Measurements from ENCODE around the gene SLC39A2.
"Not testable (repeated sequence)": the region's sequence is repeated elsewhere in the genome, so short reads cannot be mapped to it uniquely, and the experiment has no call there.

The SLC39A2 gene

DNA sequence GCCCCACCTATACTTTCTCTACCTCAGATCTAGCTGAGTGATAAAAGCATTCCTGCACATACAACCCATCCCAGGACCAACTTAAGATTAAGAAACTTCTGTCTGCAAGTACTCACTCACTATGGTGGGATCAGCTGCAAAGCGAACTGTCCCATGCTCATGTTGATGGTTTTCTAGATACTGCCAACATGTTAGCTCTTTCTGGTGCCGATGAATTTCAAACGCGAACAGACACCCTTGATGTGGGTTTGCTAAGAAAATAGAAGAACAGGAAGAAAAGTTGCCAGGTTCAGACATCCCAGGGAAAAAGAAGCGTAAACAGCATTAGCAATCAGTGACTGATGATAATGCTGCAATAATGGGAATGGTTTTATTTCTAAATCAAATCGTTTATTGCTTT is 1.5 kb upstream of the SLC39A2 start:
- DNase-seq, result no peak

DNA sequence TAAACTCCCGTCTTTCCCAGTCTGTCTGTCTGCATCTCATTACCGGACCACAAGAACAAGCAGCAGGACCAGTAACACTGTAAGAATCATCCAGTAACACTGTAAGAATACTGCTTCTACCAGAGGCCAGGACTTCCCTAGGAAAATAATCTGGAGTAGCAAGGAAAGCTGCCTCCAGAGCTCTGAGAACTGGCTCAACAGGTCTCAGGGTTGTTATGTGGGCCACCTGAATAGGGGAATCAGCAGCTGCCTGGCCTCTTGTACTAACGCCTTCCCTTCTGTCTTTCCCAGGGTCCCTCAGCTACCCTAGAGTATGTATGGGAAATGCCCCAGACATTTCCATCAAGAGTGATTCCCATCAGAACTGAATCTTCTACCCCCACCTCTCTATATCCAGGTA is 954 bp upstream of the SLC39A2 start:
- DNase-seq, result no peak

DNA sequence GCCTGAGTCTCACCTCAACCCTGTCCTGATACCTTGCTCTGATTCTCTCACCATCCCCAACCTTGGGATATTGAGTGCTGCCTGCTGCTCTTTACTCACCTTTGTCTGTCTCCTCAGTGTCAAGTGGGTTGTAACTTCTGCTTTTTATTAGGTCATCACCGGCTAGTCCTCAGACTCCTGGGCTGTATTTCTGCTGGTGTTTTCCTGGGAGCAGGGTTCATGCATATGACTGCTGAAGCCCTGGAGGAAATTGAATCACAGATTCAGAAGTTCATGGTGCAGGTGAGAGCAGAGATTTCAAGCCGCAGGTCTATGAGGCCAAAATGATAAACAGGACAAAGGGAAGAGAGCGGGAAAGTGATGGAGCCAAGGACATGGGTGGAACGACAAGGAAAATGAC is 498 bp downstream of the SLC39A2 start:
- DNase-seq, result no peak

DNA sequence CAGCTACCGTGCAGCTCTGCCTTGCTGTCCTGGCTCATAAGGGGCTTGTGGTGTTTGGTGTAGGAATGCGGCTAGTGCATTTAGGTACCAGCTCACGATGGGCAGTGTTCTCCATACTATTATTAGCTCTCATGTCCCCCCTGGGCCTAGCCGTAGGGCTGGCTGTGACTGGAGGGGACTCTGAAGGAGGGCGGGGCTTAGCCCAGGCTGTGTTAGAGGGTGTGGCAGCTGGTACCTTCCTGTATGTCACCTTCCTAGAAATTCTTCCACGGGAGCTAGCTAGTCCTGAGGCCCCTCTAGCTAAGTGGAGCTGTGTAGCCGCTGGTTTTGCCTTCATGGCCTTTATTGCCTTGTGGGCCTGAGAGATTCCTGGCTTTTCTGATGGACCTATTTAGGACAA is 2.1 kb downstream of the SLC39A2 start:
- no peak for DNase-seq

DNA sequence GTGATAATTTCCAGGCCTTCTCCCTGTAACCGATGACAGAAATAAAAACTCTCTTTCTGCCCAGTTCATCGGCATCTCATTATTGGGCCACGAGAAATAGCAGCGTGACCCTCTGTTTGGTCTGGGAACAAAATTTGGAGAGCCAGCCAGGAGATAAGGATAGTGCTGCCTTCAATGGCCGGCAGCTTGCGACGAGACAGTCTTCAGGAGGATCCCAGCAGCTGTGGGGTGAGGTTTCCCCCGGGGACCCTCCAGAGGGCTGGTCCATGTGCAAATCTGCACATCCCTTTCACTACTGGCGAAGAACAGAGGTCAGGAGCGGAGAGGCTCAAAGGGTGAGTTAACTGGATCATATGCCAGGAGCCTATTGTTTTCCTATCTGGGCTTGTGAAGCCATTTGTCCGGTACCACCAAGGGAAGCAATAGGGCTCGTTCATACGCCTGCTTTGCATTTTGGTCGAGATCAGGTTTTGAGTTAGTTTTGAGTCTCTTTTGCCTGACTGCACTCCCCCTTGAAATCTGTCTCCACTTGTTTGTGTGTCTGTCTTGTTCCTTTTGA is 4.8 kb downstream of the SLC39A2 start:
- DNase-seq, result no peak

DNA sequence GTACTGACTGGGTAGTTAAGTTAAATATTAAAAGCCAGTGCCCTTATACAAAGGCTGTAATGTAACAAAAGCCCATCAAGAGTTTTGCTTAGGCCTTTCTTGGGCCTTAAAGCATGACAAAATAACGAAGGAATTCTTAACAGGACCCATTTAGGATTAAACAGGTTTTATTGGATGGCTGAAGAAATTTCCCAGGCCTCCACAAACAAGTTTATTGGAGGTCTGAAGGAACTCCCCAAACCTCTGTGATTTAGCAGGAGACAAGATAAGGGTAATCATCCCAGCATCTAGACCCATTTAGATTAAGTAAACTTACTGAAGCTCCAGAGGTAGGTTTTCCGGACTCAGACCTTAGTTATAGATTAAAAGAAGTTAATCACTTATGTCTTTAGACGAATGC is 10.6 kb downstream of the SLC39A2 start:
- not testable (repeated sequence) for DNase-seq

DNA sequence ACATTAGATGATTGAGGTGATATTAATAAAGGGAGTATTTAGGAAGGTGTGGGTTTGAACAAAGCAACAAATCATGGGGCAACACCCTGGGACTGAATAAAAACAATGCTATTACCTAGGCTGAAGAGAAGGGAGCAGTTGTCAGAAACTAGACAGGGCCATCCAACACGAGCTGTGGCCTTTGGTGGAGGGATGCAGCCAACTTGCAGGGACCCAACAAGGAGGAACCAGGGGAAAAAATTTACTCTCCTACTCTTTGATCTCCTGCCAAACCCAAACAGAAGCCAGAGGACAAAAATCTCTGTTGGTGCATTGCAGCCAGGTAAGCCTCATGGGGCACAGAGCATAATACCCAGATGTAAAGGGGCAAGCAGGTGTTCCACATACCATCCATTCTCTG is 12.0 kb downstream of the SLC39A2 start:
- DNase-seq, result no peak

DNA sequence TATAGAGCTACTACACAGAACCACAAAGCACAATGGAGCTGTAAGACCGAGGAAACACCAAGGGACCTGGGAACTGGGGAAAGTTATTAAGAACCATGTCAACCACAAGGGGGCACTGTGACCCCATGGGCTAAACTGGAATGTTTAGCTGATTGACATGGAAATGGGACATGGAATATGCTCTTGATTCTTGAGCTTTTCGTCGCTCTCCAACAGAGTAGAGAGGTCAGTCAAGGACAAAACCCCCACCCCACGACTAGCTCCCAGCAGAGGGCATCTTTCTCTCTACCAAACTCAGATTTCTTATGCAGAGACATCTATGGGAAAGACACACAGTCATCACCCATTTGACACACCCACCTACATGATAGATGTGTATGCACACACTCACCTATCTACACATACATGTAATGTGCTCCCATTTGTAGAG is 15.7 kb downstream of the SLC39A2 start:
- no peak for DNase-seq

DNA sequence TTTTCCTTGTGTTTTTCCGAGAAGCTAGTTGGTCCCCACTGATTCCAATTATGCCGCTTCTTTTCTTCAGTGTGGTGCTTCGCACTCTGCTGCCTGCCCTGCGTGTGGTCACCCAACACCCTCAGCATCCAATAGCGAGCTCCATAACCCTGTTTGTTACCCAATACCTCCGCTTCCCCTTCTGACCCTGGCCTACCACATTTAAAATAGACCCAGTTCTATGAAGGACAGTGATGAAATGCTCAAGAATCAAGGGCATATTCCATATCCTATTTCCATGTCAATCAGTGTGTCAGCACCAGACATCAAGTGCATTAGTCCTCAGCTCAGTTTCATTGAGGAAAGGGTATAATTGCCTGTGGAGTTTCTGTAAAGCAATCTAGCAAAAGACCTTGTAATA is 16.2 kb downstream of the SLC39A2 start:
- no peak for DNase-seq

DNA sequence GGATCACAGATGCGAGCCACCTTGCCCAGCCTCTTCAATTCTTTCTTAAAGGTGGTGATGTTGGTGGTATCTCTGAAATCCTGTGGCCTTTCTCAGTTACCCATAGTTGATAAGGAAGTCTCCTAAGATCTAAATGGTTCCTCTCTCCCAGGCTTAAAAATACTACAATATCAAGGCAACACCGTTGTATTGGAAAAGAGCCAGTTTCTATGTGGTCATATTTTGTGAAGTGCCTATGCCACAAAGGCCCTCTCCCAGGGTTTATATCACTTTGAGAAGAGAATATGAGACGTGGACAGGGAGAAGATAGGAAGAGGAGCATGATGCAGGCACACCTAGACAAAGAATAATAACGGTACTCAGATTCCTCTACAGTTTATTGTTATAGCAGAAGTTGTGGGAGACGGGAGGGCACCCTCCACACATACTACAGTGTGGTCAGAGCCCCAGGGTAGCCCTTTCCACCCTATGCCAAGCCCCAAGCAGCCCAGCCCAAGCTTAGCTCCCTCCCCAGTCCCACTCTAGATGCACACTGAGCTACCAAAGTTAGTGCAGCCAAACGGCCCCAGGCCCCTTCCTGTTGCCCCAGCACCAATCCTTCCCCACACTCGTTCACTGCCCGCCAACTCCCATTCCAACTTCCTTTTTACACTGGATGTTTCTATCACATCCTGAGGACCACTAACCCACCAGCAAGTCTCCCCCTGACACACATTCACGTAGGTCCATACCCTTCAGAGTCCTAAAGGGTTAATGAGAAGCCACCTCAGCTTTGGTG is 17.5 kb downstream of the SLC39A2 start:
- DNase-seq, result no peak

DNA sequence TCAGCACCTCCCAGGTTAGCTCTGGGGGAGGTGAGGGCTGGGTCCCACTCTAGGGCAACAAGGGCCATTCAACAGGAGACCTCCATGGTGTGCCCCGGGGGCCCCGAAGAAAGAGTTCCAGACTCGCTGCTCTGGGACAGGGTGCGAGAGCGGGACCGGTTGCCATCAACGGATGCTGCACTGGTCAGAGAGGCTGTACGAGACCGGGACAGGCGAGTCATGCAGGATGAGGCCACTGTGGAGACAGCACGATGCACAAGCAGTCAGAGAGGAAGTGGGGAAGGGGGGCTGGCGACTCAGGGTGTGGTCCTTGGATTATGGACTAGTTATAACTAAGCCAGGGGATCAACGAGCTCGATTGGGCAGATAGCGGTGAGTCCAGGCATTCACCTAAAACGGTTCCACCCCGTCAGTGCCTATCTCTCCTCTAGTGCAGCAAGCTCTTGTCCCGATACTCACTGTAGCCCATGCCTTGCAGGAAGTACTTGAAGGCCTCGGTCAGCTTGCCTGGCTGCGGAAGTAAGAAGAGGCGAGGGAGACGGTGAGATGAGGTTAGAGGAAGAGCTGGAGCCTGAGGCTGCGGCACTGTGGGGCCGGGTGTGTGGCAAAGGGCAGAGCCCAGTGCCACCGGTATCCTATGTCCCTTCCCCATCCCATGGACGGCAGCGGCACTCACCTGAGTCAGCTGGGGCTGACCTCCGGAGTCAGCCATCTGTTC is 18.6 kb downstream of the SLC39A2 start:
- DNase-seq, result no peak

DNA sequence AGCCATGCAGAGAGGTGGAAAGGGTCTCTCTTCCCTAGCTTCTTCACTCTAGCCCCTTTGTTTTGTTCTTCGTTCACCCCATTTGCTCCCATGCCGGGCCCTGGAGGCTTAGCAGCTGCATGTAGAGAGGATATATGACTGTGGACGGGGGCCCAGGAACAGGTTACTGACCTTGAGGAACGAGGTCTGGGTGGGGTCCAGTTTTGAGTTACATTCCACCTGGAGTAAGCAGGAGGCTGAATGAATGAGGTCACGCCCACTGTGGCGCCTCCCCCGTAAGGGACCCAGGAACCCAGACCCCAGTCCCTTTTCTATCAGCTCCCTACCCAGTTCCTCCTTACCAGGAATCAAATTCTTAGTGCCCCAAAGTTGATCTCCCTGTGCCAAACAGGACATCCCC is 19.2 kb downstream of the SLC39A2 start:
- DNase-seq, result no peak

DNA sequence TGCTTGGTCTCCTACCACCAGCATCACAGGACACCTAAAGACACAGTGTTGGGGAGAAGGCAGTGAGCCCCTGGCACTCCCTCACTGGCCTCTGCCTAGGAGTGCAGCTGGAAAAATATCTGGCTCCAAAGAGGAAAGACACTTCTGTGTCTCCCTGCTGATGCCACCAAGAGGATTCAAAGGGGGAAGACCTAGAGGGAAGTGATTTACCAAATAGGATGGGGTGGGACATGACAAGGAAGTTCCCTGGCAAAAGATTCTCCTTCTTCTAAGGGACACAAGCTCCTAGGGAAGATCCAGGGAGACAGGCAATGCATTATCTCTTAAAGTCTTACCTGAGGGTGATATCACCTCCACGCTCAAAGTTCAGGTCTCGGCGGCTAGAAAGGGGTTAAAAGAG is 19.7 kb downstream of the SLC39A2 start:
- DNase-seq, result no peak

DNA sequence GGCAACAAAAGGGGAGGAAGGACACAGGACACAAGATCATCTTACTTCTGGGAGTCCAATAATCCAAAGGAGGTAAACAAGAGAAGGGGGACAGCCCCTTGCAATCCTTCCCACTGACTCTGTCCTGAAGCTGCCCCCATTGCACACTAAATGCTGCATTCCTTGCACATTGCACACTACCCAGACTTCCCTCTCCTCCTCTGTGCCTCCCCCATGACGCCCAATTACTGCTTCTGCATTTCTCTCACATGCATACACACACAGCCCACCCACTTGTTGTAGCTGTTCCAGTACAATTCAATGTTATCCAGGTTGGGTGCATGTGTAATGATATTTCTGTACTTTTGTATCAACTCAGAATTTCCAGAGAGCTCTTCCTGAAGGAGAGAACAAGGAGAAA is 20.3 kb downstream of the SLC39A2 start:
- DNase-seq, result no peak

DNA sequence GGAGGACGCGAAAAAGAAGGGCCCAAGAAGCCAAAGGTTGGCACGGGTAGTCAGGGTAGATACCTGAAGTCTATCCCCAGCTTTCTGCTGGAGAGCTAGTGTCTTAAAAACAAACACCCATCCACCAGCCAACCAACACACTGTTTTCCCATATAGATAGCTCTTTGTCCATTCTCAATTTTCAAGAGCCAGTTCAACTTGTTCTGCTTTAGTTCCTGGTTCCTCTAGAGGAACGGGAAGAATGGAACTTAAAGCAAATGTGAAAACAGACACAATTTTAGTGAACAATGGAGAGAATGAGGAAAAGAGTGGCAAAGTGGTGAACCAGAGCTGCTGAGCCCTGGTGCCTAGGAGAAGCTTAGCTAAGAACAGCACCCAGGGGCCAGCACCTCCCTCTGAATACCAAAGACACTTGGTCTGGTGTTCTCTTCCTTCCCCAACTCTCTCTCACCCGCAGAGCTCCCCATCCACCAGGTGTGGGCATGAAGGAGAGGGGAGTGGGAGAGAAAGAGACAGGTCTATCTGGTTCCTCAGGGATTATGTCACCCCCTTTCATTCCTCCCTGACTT is 22.0 kb downstream of the SLC39A2 start:
- no peak for DNase-seq

DNA sequence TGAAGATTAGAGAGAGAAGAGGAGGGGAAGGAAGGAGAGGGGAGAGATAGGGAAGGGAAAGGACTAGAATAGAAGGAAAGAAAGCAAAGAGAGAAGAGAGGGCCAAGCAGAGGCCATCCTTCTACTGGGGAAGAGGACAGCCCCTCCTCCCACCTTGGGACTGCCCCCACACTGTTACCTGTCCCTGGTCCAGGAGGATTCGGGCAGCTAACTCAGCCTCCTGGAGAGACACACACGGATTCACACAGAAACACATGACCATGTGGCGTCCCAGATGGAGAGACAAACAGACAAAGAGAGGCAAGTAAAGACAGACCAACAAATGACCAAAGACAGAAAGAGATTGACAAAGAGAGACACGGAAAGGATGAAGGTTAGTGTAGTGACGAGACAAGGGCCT is 23.6 kb downstream of the SLC39A2 start:
- DNase-seq, result no peak

DNA sequence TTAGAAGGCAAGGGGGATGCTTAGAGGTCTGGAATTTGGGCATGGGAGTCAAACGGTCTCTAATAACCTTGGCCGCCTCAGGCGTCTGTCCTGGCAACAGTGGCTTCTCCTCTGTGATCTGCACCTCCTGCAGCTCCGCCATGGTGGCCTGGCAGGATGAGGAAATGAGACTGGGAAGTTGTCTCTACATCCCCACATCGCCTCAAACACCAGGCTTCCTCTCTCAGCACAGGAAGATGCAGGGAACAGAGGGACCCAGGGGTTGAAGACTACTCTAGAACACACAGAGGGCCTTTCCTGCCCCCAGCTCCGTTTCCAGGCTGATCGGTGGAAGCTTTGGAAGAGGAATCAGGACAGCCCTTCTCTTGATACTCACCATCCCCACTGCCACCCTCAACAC is 24.1 kb downstream of the SLC39A2 start:
- DNase-seq, result no peak

DNA sequence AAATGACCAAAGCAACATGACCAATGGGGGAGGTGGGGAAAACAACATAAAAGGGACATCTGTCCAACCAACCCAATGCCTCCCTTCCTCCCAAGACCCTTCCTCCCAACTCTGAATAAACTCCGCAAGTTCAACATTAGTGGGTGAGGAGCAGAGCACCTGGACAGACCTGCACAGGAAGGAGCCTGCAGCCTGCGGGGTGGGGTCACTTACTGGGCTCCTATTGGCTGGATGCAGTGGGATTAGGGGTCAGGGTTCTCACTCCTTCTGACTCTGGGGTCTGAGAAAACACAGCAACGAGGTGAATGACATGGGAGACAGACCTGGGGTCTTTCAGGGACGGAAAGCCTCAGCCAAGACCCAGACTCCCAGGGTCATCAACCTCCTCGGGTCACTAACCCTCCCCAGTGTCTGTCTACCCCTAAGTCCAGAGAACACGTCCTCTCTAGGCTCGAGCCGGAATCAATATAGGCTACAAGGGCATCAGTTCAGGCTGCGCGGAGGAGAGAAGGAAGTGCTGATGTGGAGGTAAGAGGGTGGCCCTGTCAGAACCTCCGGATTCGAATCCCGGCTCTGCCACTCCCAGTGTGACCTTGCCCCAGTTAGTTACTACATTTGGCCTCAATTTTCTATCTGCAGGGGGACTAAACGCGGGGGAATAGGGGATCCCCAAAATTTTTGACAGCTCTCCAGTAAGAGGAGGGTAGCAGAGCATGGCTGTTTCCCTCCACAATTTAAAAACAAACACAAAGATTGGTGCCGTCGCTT is 24.9 kb downstream of the SLC39A2 start:
- no peak for DNase-seq

DNA sequence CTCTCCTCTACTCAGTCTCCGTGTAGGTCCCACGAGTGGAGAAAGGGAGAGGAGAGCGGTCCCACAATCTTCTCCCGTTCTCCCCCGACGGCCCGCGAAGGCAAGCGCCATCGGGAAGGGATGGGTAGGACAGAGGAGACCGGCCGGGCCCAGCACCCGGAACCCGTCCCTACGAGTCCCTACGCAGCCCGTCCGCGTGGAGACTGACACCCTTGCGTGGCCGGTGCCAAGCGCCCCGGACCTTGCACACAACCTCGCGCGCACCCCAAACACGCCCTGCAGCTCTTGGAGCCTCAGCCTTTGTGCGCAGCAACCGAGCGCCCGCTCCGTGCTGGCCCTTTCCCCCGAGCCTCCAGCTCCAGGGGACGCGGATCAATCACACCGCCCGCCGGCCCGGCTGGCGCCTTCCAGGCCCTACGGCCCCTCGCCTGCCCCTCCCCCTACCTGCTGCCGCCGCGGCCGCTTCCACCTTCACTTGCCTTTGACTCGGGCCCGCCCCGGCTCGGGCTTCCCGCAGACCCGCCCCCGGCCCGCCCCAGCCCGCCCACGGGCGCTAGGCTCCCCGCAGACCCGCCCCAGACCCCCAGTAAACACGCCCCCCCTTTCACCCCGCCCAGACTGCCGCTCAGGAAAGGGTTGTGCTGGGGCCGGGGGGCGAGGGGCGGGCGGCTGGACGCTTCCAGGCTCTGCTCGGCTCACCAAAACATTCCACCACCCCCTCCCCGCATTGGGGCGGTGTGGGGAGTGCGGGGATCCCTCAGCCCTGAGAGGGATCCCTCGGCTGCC is 25.7 kb downstream of the SLC39A2 start, which contains the start of gene NDRG2:
Gene NDRG2 (minus strand): TSS at position 477 of the 786 bp plus-strand sequence. CDS start 1,746 bp downstream, outside the sequence.
- peak; percentile 56 for DNase-seq

DNA sequence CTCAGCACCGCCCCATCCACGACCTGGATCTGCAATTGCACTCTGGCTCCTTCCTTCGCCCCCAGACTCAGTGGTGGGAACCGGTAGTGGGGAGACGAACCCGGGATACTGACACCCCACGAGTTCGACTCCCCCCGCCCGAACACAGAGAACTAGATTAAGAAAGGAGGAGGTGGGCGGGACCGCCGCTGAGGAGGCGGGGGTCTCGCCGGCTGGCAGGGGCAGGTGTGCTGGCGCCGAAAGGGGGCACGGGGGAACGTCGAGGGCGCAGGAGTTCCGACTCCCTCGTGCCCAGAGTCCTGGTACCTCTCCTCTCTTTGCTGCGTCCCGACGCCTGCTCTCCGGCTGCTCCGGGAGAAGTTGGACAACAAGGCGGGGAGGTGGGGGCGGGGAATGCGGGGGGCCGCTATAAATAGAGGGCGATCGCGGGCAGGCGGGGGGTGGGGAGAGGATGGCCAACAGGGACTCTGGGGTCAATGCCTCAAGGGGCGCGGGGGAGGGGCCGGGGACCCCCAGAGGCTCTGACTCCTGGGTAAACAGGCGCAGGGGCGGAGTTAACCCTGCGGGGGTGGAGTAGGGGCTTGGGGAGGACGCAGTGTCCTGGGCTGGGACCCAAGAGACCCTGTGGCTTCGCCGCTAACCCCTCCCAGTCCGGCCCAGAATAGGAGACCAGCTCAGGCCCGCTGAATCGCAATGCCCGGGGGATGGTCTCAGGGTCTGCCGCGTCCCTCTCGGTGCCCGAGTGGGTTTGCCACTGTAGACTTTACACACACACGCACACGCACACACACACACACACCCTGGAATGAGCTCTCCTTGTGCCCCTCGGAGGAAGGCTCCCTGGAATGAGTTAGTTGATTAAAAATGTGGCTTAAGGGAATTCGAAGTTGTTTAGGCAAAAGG is 26.5 kb downstream of the SLC39A2 start:
- no peak for DNase-seq

All from 8988T (cell line).